HepG2 (cell line): ENCODE measurements around the gene DHX32. TPM values are rescaled to one million over a fixed set of nuclear protein-coding genes. Genes with fewer than 3 reads are reported as not detected.

ENCODE experiments used
- CHD2 ChIP-seq: IDR thresholded peaks from 2 replicates; pipeline ENCODE4 v1.6.1; 2011; ENCODE audit warnings: low read depth, low read length, improper control_type of control experiment
- GFI1 ChIP-seq: sonication (generic); formaldehyde crosslinking; IDR thresholded peaks from 2 replicates; pipeline ENCODE4 v1.5.0; 2020; ENCODE audit warnings: missing genetic modification reagents, mild to moderate bottlenecking, borderline replicate concordance
- HNRNPLL ChIP-seq: fragments of 200-400 bp; formaldehyde crosslinking; IDR thresholded peaks from 2 replicates; pipeline ENCODE4 v1.6.1; 2017; ENCODE audit warnings: mild to moderate bottlenecking, low read depth, low read length; ENCODE audit not compliant: poor library complexity, severe bottlenecking
- IKZF1 ChIP-seq: fragments of 450-650 bp; IDR thresholded peaks from 2 replicates; pipeline ENCODE4 v1.7.1; 2016
- KDM5B ChIP-seq: sonication (generic); formaldehyde crosslinking; IDR thresholded peaks from 2 replicates; pipeline ENCODE4 v1.4.0; 2020; ENCODE audit warnings: missing genetic modification reagents, mild to moderate bottlenecking, borderline replicate concordance
- KLF15 ChIP-seq: sonication (generic); formaldehyde crosslinking; IDR thresholded peaks from 2 replicates; pipeline ENCODE4 v1.8.1; 2023; ENCODE audit warnings: borderline replicate concordance, mild to moderate bottlenecking, inconsistent platforms, missing genetic modification reagents, mixed read lengths
- PHB2 ChIP-seq: fragments of 450-650 bp; IDR thresholded peaks from 2 replicates; pipeline ENCODE4 v1.6.1; 2018; ENCODE audit not compliant: partially characterized antibody
- RNF2 ChIP-seq: fragments of 450-650 bp; conservative IDR thresholded peaks from 2 replicates; pipeline ENCODE4 v1.6.1; 2016; ENCODE audit warnings: low read depth
- STAT5B ChIP-seq: sonication (generic); formaldehyde crosslinking; IDR thresholded peaks from 2 replicates; pipeline ENCODE4 v1.4.0; 2020; ENCODE audit warnings: missing genetic modification reagents
- ZEB1 ChIP-seq: IDR thresholded peaks from 2 replicates; pipeline ENCODE4 v1.6.1; 2012; ENCODE audit warnings: mild to moderate bottlenecking, low read depth, inconsistent platforms; ENCODE audit not compliant: insufficient replicate concordance
- ZNF317 ChIP-seq: sonication (generic); formaldehyde crosslinking; IDR thresholded peaks from 2 replicates; pipeline ENCODE4 v1.5.0; 2020; ENCODE audit warnings: mild to moderate bottlenecking, missing genetic modification reagents
- ZNF468 ChIP-seq: sonication (generic); formaldehyde crosslinking; IDR thresholded peaks from 2 replicates; pipeline ENCODE4 v1.8.0; 2022; ENCODE audit warnings: mild to moderate bottlenecking, moderate library complexity, missing genetic modification reagents
- ZNF570 ChIP-seq: sonication (generic); formaldehyde crosslinking; IDR thresholded peaks from 2 replicates; pipeline ENCODE4 v1.4.0; 2020; ENCODE audit warnings: mild to moderate bottlenecking, missing genetic modification reagents, borderline replicate concordance
- ZNF572 ChIP-seq: sonication (generic); formaldehyde crosslinking; IDR thresholded peaks from 2 replicates; pipeline ENCODE4 v1.5.1; 2020; ENCODE audit warnings: mild to moderate bottlenecking, missing genetic modification reagents
- ZNF75D ChIP-seq: sonication (generic); formaldehyde crosslinking; IDR thresholded peaks from 2 replicates; pipeline ENCODE4 v1.8.1; 2023; ENCODE audit warnings: missing genetic modification reagents, mild to moderate bottlenecking, borderline replicate concordance
- ZNF761 ChIP-seq: sonication (generic); formaldehyde crosslinking; conservative IDR thresholded peaks from 2 replicates; pipeline ENCODE4 v1.4.0; 2020; ENCODE audit warnings: mild to moderate bottlenecking, missing genetic modification reagents
- polyA plus RNA-seq, 8 experiments: library from polyadenylated mRNA; depleted of rRNA in 3 of 8; stranded (reverse) in 7 of 8; unstranded in 1 of 8; fragments of >200 nt; fragmentation: Illumina TruSeq in 4 of 8; extraction: Trizol in 4 of 8; gene quantifications; 2 replicates each; pipeline versions ENCODE4 v1.2.1 to v1.2.3, GENCODE V29; 2011 to 2016; ENCODE audit warnings: low read depth in 4 of 8, missing spikeins in 1 of 8, mixed read lengths in 1 of 8; ENCODE audit not compliant: insufficient read depth in 1 of 8
- total RNA-seq, 5 experiments: library from RNA; depleted of rRNA; stranded (reverse); fragments of >200 nt; fragmentation: Illumina TruSeq; extraction: Trizol; gene quantifications; 2 replicates each; pipeline ENCODE4 v1.2.3, GENCODE V29; 2016; ENCODE audit warnings: low read depth in 1 of 5
- TF ChIP-seq, protein P1 (sequence below): IDR thresholded peaks from 2 replicates; pipeline ENCODE4 v1.6.1; 2016; ENCODE audit warnings: low read depth, control low read depth
- TF ChIP-seq, protein P2 (sequence below): IDR thresholded peaks from 2 replicates; pipeline ENCODE4 v1.6.1; 2016; ENCODE audit warnings: mild to moderate bottlenecking, missing biosample characterization, missing genetic modification reagents
- TF ChIP-seq, protein P3 (sequence below): sonication (generic); formaldehyde crosslinking; IDR thresholded peaks from 2 replicates; pipeline ENCODE4 v1.4.0; 2020; ENCODE audit warnings: missing genetic modification reagents
- TF ChIP-seq, protein P4 (sequence below): sonication (generic); formaldehyde crosslinking; IDR thresholded peaks from 2 replicates; pipeline ENCODE4 v1.4.0; 2020; ENCODE audit warnings: mild to moderate bottlenecking, missing genetic modification reagents

Gene DHX32
- total and polyA plus RNA-seq, 2 of the 13 experiments (the other 11 are each of a cell fraction or from before 2014, with no cell fraction given): 15.5 to 16.5 TPM

DNA sequence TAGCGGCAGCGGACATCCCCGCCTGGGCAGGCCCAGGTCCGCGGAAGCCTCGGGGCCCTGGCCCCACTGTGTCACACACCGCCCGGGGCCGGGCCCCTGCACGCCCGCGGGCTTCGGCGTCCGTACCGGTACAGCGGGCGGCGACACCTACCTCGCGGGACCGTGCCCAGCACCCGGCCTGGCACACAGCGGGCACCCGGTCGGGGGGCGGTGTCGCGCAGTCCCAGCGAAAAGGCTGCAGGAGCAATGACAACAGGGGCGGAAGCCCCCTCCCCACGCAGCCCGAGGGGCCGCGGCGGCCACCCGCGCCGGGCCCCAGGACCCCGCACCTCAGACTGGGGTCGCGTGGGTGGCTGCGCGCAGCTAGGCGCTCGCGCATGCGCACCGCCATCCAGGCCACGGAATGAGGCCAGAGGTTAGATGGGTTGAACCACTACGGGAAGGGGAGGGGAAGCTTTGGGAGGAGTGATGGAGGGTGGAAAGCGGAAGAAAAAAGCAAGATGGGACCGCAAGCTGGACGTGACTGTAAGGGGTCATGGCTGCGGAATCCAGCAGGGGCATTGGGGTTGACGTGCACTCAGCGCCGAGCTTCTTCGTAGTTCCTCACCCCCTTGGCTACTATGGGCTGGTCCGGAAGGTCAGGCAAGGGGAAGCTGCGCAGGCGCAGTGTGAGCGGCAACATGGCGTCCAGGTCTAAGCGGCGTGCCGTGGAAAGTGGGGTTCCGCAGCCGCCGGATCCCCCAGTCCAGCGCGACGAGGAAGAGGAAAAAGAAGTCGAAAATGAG, 58.0 kb downstream of the DHX32 start, which contains the start of the genes BCCIP and UROS (continued):
- TF ChIP-seq, protein P1, sequence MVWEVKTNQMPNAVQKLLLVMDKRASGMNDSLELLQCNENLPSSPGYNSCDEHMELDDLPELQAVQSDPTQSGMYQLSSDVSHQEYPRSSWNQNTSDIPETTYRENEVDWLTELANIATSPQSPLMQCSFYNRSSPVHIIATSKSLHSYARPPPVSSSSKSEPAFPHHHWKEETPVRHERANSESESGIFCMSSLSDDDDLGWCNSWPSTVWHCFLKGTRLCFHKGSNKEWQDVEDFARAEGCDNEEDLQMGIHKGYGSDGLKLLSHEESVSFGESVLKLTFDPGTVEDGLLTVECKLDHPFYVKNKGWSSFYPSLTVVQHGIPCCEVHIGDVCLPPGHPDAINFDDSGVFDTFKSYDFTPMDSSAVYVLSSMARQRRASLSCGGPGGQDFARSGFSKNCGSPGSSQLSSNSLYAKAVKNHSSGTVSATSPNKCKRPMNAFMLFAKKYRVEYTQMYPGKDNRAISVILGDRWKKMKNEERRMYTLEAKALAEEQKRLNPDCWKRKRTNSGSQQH (CRISPR knock-in tag): no peak; the same call in 1 of the 2 replicates
- TF ChIP-seq ZEB1 (no peak), STAT5B (CRISPR knock-in tag) (no peak), GFI1 (CRISPR knock-in tag) (peak; percentile 48; the same call in 1 of the 2 replicates), CHD2 (no peak), ZNF570 (CRISPR knock-in tag) (no peak), ZNF572 (CRISPR knock-in tag) (no peak), HNRNPLL (peak; percentile 94), ZNF761 (CRISPR knock-in tag) (no peak), IKZF1 (no peak), ZNF317 (CRISPR knock-in tag) (no peak), RNF2 (0 out of 2 replicates have a peak, but pooled peaks have one; percentile 47), ZNF468 (no peak), ZNF75D (CRISPR knock-in tag) (no peak), KDM5B (CRISPR knock-in tag) (peak; percentile 49; the same call in 1 of the 2 replicates), KLF15 (CRISPR knock-in tag) (no peak), PHB2 (no peak)
- TF ChIP-seq, protein P2, sequence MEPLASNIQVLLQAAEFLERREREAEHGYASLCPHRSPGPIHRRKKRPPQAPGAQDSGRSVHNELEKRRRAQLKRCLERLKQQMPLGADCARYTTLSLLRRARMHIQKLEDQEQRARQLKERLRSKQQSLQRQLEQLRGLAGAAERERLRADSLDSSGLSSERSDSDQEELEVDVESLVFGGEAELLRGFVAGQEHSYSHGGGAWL (CRISPR knock-in tag): no peak; the same call in 1 of the 2 replicates
- TF ChIP-seq, protein P3, sequence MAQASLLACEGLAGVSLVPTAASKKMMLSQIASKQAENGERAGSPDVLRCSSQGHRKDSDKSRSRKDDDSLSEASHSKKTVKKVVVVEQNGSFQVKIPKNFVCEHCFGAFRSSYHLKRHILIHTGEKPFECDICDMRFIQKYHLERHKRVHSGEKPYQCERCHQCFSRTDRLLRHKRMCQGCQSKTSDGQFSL (CRISPR knock-in tag): no peak
- TF ChIP-seq, protein P4, sequence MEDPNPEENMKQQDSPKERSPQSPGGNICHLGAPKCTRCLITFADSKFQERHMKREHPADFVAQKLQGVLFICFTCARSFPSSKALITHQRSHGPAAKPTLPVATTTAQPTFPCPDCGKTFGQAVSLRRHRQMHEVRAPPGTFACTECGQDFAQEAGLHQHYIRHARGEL (CRISPR knock-in tag): no peak
